Measurements from ENCODE around the gene GOSR2. TPM values are rescaled to one million over a fixed set of nuclear protein-coding genes. Genes with fewer than 3 reads are reported as not detected.

GOSR2 gene
- polyA plus RNA-seq, 1 donor from 2014 or later, result 41.4 TPM

GRCh38 chr17:46950342-46950996, 27.5 kb downstream of the GOSR2 start:
- Histone ChIP-seq H3K27me3 (ENCODE audit: insufficient read depth, low read depth, low read length) (no peaks in the 10 kb centered on the region), H3K36me3 (ENCODE audit: insufficient read depth, low read length) (no peaks in the 10 kb centered on the region), H3K4me3 (ENCODE audit: low read length) (no peak overlapping the region), H2AFZ (ENCODE audit: low read depth, low read length) (no peak overlapping the region), H3K9ac (ENCODE audit: low read length) (no peak overlapping the region), H3K9me2 (ENCODE audit: insufficient read depth, low read length) (no peaks in the 10 kb centered on the region), H3K27ac (ENCODE audit: low read length) (no peak overlapping the region), H3K9me3 (ENCODE audit: low read length) (no peaks in the 10 kb centered on the region), H3K79me2 (replicated peaks; ENCODE audit: insufficient read depth, low read length) (no peaks in the 10 kb centered on the region), H3K4me2 (ENCODE audit: low read length) (no peak overlapping the region), H4K20me1 (ENCODE audit: insufficient read depth) (no peaks in the 10 kb centered on the region), H3F3A (ENCODE audit: insufficient read depth, low read length, poor library complexity, severe bottlenecking) (no peaks in the 10 kb centered on the region)
- no peak for TF ChIP-seq SMC3 (conservative IDR thresholded peaks at IDR 0.05; ENCODE audit: poor library complexity)

DNA sequence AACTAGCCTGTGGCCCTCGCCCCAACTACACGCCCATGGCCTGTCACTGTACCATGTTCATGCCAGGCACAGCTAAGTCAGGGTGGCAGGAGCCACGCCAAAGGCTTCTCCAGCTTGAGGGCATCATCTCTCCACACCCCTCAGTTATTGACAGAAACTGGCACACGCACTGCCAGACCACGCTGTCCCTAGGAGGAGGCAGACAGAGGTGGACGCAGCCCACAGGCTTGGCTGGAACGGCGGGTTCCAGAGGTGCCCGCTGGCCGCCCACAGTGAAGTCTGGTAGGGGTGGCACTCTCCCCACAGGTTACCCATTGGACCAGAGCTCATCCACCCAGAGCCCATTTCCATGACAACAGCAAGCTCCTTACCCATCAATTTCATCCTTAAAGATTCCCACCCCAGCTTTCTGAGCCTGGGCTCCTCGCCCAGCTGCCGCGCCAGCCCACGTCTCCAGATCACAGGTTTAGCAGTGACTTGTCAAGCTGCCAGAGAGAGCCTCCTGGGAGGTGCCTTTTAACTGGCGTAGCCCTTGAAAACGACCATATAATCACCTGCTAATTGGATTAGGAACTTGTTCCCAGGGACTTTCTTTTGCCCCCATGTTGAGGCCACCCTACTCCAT, 28.1 kb downstream of the GOSR2 start:
- no peak overlapping the region for H2AFZ ChIP-seq (ENCODE audit: low read depth, low read length)
- no peaks in the 10 kb centered on the region for H3K9me3 ChIP-seq (ENCODE audit: low read length)
- H3K27ac ChIP-seq (ENCODE audit: low read length), result no peak overlapping the region
- no peaks in the 10 kb centered on the region for H3K36me3 ChIP-seq (ENCODE audit: insufficient read depth, low read length)
- H3K4me3 ChIP-seq (ENCODE audit: low read length), result no peak overlapping the region
- H4K20me1 ChIP-seq (ENCODE audit: insufficient read depth), result no peaks in the 10 kb centered on the region
- no peaks in the 10 kb centered on the region for H3K27me3 ChIP-seq (ENCODE audit: insufficient read depth, low read depth, low read length)
- no peaks in the 10 kb centered on the region for H3K79me2 ChIP-seq (replicated peaks; ENCODE audit: insufficient read depth, low read length)
- no peak overlapping the region for H3K9ac ChIP-seq (ENCODE audit: low read length)
- H3K9me2 ChIP-seq (ENCODE audit: insufficient read depth, low read length), result no peaks in the 10 kb centered on the region
- H3K4me2 ChIP-seq (ENCODE audit: low read length), result no peak overlapping the region
- TF ChIP-seq REST (IDR thresholded peaks at IDR 0.05; ENCODE audit: borderline replicate concordance), result no peak
- TF ChIP-seq EZH2 (IDR thresholded peaks at IDR 0.05; ENCODE audit: borderline replicate concordance, insufficient read depth, low read length, poor library complexity, severe bottlenecking), result no peak
- H3F3A ChIP-seq (ENCODE audit: insufficient read depth, low read length, poor library complexity, severe bottlenecking), result no peaks in the 10 kb centered on the region

DNA sequence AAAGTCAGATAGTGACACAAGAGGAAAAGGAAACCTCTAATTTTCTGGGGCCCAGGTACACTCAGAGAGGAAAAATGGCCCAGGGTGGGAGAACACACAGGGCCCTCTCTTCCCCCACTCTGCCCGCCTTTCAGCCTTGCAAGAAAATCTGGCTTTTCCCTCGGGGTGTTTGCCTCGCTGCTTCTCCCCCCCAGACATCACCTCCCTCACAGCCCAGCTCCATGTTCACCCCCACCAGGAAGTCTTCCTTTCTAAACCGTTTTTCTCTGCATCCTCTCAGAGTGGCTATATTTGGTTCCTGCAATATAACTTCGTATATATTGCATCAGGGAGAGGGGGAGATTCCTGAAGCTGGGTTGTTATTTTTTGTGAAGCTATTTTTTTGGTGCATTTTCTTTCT, 28.7 kb downstream of the GOSR2 start:
- TF ChIP-seq RAD21 (conservative IDR thresholded peaks at IDR 0.05) (no peak), POLR2AphosphoS5 (IDR thresholded peaks at IDR 0.05) (no peak), TAF1 (IDR thresholded peaks at IDR 0.05; ENCODE audit: low read depth) (no peak), SMC3 (conservative IDR thresholded peaks at IDR 0.05; ENCODE audit: poor library complexity) (no peak), EP300 (conservative IDR thresholded peaks at IDR 0.05; ENCODE audit: poor library complexity, severe bottlenecking) (no peak), EZH2 (IDR thresholded peaks at IDR 0.05; ENCODE audit: borderline replicate concordance, insufficient read depth, low read length, poor library complexity, severe bottlenecking) (no peak), REST (IDR thresholded peaks at IDR 0.05; ENCODE audit: borderline replicate concordance) (no peak), MXI1 (conservative IDR thresholded peaks at IDR 0.05; ENCODE audit: poor library complexity, severe bottlenecking) (no peak)
- TF ChIP-seq, protein P1, sequence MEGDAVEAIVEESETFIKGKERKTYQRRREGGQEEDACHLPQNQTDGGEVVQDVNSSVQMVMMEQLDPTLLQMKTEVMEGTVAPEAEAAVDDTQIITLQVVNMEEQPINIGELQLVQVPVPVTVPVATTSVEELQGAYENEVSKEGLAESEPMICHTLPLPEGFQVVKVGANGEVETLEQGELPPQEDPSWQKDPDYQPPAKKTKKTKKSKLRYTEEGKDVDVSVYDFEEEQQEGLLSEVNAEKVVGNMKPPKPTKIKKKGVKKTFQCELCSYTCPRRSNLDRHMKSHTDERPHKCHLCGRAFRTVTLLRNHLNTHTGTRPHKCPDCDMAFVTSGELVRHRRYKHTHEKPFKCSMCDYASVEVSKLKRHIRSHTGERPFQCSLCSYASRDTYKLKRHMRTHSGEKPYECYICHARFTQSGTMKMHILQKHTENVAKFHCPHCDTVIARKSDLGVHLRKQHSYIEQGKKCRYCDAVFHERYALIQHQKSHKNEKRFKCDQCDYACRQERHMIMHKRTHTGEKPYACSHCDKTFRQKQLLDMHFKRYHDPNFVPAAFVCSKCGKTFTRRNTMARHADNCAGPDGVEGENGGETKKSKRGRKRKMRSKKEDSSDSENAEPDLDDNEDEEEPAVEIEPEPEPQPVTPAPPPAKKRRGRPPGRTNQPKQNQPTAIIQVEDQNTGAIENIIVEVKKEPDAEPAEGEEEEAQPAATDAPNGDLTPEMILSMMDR (IDR thresholded peaks at IDR 0.05; ENCODE audit: poor library complexity, severe bottlenecking), result no peak
- H2AFZ ChIP-seq (ENCODE audit: low read depth, low read length), result no peak overlapping the region
- no peaks in the 10 kb centered on the region for H3K9me3 ChIP-seq (ENCODE audit: low read length)
- no peaks in the 10 kb centered on the region for H3K36me3 ChIP-seq (ENCODE audit: insufficient read depth, low read length)
- no peaks in the 10 kb centered on the region for H4K20me1 ChIP-seq (ENCODE audit: insufficient read depth)
- no peaks in the 10 kb centered on the region for H3K27me3 ChIP-seq (ENCODE audit: insufficient read depth, low read depth, low read length)
- no peak overlapping the region for H3K4me3 ChIP-seq (ENCODE audit: low read length)
- H3K4me2 ChIP-seq (ENCODE audit: low read length), result no peak overlapping the region
- no peaks in the 10 kb centered on the region for H3K9me2 ChIP-seq (ENCODE audit: insufficient read depth, low read length)
- H3K9ac ChIP-seq (ENCODE audit: low read length), result no peak overlapping the region
- no peaks in the 10 kb centered on the region for H3F3A ChIP-seq (ENCODE audit: insufficient read depth, low read length, poor library complexity, severe bottlenecking)
- H3K79me2 ChIP-seq (replicated peaks; ENCODE audit: insufficient read depth, low read length), result no peaks in the 10 kb centered on the region
- H3K27ac ChIP-seq (ENCODE audit: low read length), result no peak overlapping the region

Data from neural cell (in vitro differentiated cells).